HCT116 (cell line): ENCODE measurements around the gene DCAF11. TPM values are rescaled to one million over a fixed set of nuclear protein-coding genes. Genes with fewer than 3 reads are reported as not detected.
A peak's percentile ranks its signal among the peaks of the same experiment; 100 is the strongest.

Experiments used
- ATAC-seq: fragments of 200-7000 bp; cut with Tn5 transposase; 2 replicates; pipeline ENCODE4 v1.9.1; 2020; ENCODE audit warnings: mild to moderate bottlenecking, moderate library complexity
- BruUV-seq: library from RNA; stranded (reverse); fragments of 400-500 nt; replicated peaks from 2 replicates; lab custom pipeline; 2021; lab: Mats Ljungman, UMichigan
- CTCF ChIA-PET: fragments of 300-600 bp; sonication (Branson Sonifier 250); formaldehyde crosslinking; loops from one replicate; lab custom pipeline; 2021; ENCODE audit warnings: antibody characterized with exemption; lab: Charles Lee
- POLR2A ChIA-PET: fragments of 300-600, 350-600 bp; sonication (Branson Sonifier 250); formaldehyde crosslinking; loops from one replicate; lab custom pipeline; 2021; ENCODE audit warnings: antibody characterized with exemption; lab: Charles Lee
- RAD21 ChIA-PET, 2 experiments: fragments of 300-600 bp; sonication (Branson Sonifier 250); formaldehyde crosslinking; loops; one replicate each; lab custom pipeline; 2023; ENCODE audit warnings: low total read pairs in 2 of 2; ENCODE audit not compliant: uncharacterized antibody in 2 of 2, unreplicated experiment in 2 of 2, low non-redundant PET in 1 of 2; lab: Charles Lee
- DNase-seq: peaks from one replicate; pipeline ENCODE4 v3.0.0-alpha.2; 2010; ENCODE audit warnings: low read depth, low spot score
- H2AFZ ChIP-seq: fragments of 200-600 bp; shearing (Covaris generic), sonication (generic); 2 replicates; pipeline ENCODE4 v1.6.1; 2017; ENCODE audit warnings: low read depth, mixed run types, mixed read lengths, antibody characterized with exemption, low read length; ENCODE audit not compliant: poor library complexity, severe bottlenecking
- H3K27ac ChIP-seq: 2 replicates; pipeline ENCODE4 v1.5.1; 2012; ENCODE audit warnings: low read depth, low read length
- H3K27me3 ChIP-seq: fragments of 200-600 bp; sonication (generic); 2 replicates; pipeline ENCODE4 v1.6.1; 2016; ENCODE audit warnings: mixed run types, low read length, mixed read lengths; ENCODE audit not compliant: insufficient read depth
- H3K36me3 ChIP-seq, 2 experiments: fragments of 200-500 bp in 1 of 2; fragments of 200-600 bp in 1 of 2; sonication (Bioruptor generic) in 1 of 2; sonication (generic) in 1 of 2; 2 replicates each; pipeline versions ENCODE4 v1.5.1 to v1.6.1; 2014 to 2016; ENCODE audit warnings: low read length in 2 of 2, inconsistent platforms in 1 of 2, mixed read lengths in 1 of 2, mixed run types in 1 of 2; ENCODE audit not compliant: insufficient read depth in 2 of 2, control insufficient read depth in 1 of 2
- H3K4me1 ChIP-seq, 2 experiments: fragments of 200-600 bp in 1 of 2; sonication (generic) in 1 of 2; 2 replicates each; pipeline versions ENCODE4 v1.5.1 to v1.6.1; 2012 to 2017; ENCODE audit warnings: low read length in 2 of 2, inconsistent platforms in 1 of 2, mild to moderate bottlenecking in 1 of 2, mixed read lengths in 1 of 2, mixed run types in 1 of 2, moderate library complexity in 1 of 2; ENCODE audit not compliant: insufficient read depth in 2 of 2, control insufficient read depth in 1 of 2
- H3K4me2 ChIP-seq: fragments of 200-600 bp; sonication (generic); 2 replicates; pipeline ENCODE4 v1.6.1; 2017; ENCODE audit warnings: mixed run types, low read length, mixed read lengths
- H3K4me3 ChIP-seq, 2 experiments: fragments of 200-600 bp in 1 of 2; sonication (generic) in 1 of 2; replicated peaks in 1 of 2; 2 replicates each; pipeline ENCODE4 v1.5.1; 2011 to 2016; ENCODE audit warnings: low read length in 2 of 2, control low read depth in 1 of 2, low read depth in 1 of 2, mild to moderate bottlenecking in 1 of 2, mixed read lengths in 1 of 2, mixed run types in 1 of 2
- H3K79me2 ChIP-seq: fragments of 200-600 bp; sonication (generic); 2 replicates; pipeline ENCODE4 v1.6.1; 2017; ENCODE audit warnings: mild to moderate bottlenecking, mixed run types, low read length, moderate library complexity, mixed read lengths; ENCODE audit not compliant: insufficient read depth
- H3K9ac ChIP-seq: fragments of 200-600 bp; sonication (generic); 2 replicates; pipeline ENCODE4 v1.6.1; 2016; ENCODE audit warnings: low read length, mixed read lengths
- H3K9me2 ChIP-seq: fragments of 200-600 bp; sonication (generic), shearing (Covaris generic); 2 replicates; pipeline ENCODE4 v1.6.1; 2017; ENCODE audit warnings: mixed run types, mild to moderate bottlenecking, moderate library complexity; ENCODE audit not compliant: insufficient read depth
- H3K9me3 ChIP-seq, 2 experiments: fragments of 200-500 bp in 1 of 2; fragments of 200-600 bp in 1 of 2; sonication (Bioruptor generic) in 1 of 2; sonication (generic) in 1 of 2; 2 replicates each; pipeline ENCODE4 v1.6.1; 2014 to 2017; ENCODE audit warnings: low read length in 2 of 2, mixed read lengths in 2 of 2, inconsistent platforms in 1 of 2, low read depth in 1 of 2, mild to moderate bottlenecking in 1 of 2, mixed run types in 1 of 2, moderate library complexity in 1 of 2; ENCODE audit not compliant: control insufficient read depth in 1 of 2, insufficient read depth in 1 of 2
- H4K20me1 ChIP-seq: fragments of 200-600 bp; sonication (generic), shearing (Covaris generic); 2 replicates; pipeline ENCODE4 v1.6.1; 2017; ENCODE audit warnings: mixed run types, mild to moderate bottlenecking, moderate library complexity; ENCODE audit not compliant: insufficient read depth
- POLR2A ChIP-seq: IDR thresholded peaks from 2 replicates; pipeline ENCODE4 v1.7.0; 2011; ENCODE audit warnings: borderline replicate concordance; ENCODE audit not compliant: insufficient read depth, insufficient read length; ENCODE audit errors: extremely low read depth
- POLR2AphosphoS5 ChIP-seq: IDR thresholded peaks from 2 replicates; pipeline ENCODE4 v1.6.1; 2011; ENCODE audit warnings: mild to moderate bottlenecking, low read depth, low read length, moderate library complexity
- SIN3A ChIP-seq: IDR thresholded peaks from 2 replicates; pipeline ENCODE4 v1.6.1; 2012; ENCODE audit warnings: low read depth
- YY1 ChIP-seq: IDR thresholded peaks from 2 replicates; pipeline ENCODE4 v1.6.1; 2011; ENCODE audit warnings: low read length, low read depth, moderate library complexity, mild to moderate bottlenecking; ENCODE audit not compliant: insufficient replicate concordance; ENCODE audit errors: extremely low read depth
- ZFX ChIP-seq: fragments of 450-650 bp; IDR thresholded peaks from 2 replicates; pipeline ENCODE4 v1.6.1; 2017
- intact Hi-C: fragments of 100-400 bp; cut with micrococcal nuclease; formaldehyde crosslinking; loops from 2 replicates; pipeline ENCODE4 v1.10.0; 2022
- total RNA-seq: library from RNA; stranded (reverse); gene quantifications from one replicate; pipeline ENCODE4 v1.2.1, GENCODE V29; 2021; ENCODE audit not compliant: unreplicated experiment
- TF ChIP-seq, protein P1 (sequence below), 3 experiments: fragments of 200-600 bp in 1 of 3; sonication (generic) in 1 of 3; IDR thresholded peaks in 2 of 3; conservative IDR thresholded peaks in 1 of 3; 2 replicates each; pipeline ENCODE4 v1.5.1; 2012 to 2017; ENCODE audit warnings: low read depth in 2 of 3, low read length in 2 of 3, antibody characterized with exemption in 1 of 3, borderline replicate concordance in 1 of 3, control low read depth in 1 of 3, mild to moderate bottlenecking in 1 of 3, mixed read lengths in 1 of 3, mixed run types in 1 of 3, moderate library complexity in 1 of 3; ENCODE audit not compliant: insufficient read depth in 1 of 3

DCAF11 gene
- total RNA-seq, 1 experiment from 2014 or later = 47.5 TPM

DNA sequence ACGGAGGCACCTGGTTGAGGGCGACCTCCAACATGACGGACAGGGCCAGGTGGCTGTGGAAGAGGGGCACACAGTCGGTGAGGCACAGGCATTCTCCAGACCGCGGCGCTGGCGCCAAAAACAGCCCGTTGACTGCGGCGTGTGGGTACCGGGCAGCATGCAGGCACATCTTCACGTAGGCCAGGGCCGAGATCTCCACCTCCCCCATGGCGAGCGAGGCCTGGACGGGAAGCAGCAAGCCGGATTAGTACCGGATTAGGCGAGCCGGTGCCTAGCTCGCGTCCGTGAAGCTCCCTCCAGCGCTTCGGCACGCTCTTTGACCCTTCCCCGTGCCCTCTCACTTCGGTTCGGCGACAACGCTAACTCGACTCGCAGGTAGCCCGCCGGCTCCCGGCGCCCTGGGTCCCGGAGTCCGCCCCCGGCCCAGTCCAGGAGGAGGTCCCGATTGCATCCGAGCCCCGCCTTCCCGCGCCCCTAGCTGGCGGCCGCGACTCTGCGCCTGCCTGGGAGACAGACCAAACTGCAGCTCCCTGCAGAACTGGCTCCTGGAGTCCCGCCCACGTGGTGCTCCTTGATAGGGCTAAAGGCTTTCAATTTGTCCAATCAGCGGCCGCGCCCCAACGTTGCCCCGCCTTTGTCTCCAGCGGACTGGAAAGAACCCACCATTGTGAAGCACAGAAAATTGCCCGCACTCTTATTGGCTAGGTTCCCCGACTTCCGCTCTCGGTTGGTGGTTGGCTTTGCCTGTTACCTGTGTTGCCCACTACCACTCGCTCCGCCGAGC is 26.7 kb downstream of the DCAF11 start, which contains the start of gene EMC9:
Gene EMC9, minus strand, starts transcription at position 495 of the 784 bp plus-strand sequence. Its CDS starts 287 bp downstream, at position 208.
- H3K4me1 ChIP-seq = peaks cover 26 to 50% of the 10 kb centered on the region in 2 experiments
- H3K9me2 ChIP-seq = no peaks in the 10 kb centered on the region
- ATAC-seq (peak; percentile 88), DNase-seq (peak; percentile 99)
- POLR2A ChIA-PET = interaction anchor here (0.7 to 2.9 kb wide), 9 partner anchors 10 to 54 kb away, joined by 3 to 36 read pairs (median 4); partner anchors contain the start of genes DCAF11, IPO4, IRF9 and NRL
- no peak within 1 kb of the TSS for H2AFZ ChIP-seq
- no peaks in the 10 kb centered on the region for H3K27me3 ChIP-seq
- intact Hi-C loops = no loop called here
- H4K20me1 ChIP-seq = no peaks in the 10 kb centered on the region
- H3K4me3 ChIP-seq = peak within 1 kb of the TSS; percentile 66 to 87
- H3K79me2 ChIP-seq = peaks cover 62% of the 10 kb centered on the region
- H3K9me3 ChIP-seq = no peaks in the 10 kb centered on the region
- BruUV-seq = TSS peak; percentile 48
- TF ChIP-seq POLR2AphosphoS5 = peak; percentile 92
- TF ChIP-seq, protein P1, sequence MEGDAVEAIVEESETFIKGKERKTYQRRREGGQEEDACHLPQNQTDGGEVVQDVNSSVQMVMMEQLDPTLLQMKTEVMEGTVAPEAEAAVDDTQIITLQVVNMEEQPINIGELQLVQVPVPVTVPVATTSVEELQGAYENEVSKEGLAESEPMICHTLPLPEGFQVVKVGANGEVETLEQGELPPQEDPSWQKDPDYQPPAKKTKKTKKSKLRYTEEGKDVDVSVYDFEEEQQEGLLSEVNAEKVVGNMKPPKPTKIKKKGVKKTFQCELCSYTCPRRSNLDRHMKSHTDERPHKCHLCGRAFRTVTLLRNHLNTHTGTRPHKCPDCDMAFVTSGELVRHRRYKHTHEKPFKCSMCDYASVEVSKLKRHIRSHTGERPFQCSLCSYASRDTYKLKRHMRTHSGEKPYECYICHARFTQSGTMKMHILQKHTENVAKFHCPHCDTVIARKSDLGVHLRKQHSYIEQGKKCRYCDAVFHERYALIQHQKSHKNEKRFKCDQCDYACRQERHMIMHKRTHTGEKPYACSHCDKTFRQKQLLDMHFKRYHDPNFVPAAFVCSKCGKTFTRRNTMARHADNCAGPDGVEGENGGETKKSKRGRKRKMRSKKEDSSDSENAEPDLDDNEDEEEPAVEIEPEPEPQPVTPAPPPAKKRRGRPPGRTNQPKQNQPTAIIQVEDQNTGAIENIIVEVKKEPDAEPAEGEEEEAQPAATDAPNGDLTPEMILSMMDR (IDR thresholded peaks at IDR 0.05 in 2 of 3, conservative IDR thresholded peaks at IDR 0.05 in 1 of 3; ENCODE audit: borderline replicate concordance in 1 of 3, insufficient read depth in 1 of 3, low read depth in 2 of 3, low read length in 2 of 3) = peak in 1 of 3 experiments; percentile 62; a peak in 3 of 6 replicates
- peak; percentile 13 for TF ChIP-seq YY1
- TF ChIP-seq ZFX = peak; percentile 93
- no peak for TF ChIP-seq SIN3A
- peak; percentile 96 for TF ChIP-seq POLR2A
- RAD21 ChIA-PET = interaction anchor here in 1 of 2 experiments (1.2 kb wide), 1 partner anchor 27 kb away, joined by 10 read pairs; the partner anchor contains the start of genes DCAF11 and NRL
- peak within 1 kb of the TSS; percentile 80 for H3K9ac ChIP-seq
- H3K4me2 ChIP-seq = peak within 1 kb of the TSS; percentile 91
- H3K27ac ChIP-seq = peak within 1 kb of the TSS; percentile 91
- H3K36me3 ChIP-seq = peaks cover 23 to 28% of the 10 kb centered on the region in 2 experiments
- CTCF ChIA-PET = interaction anchor here (1.0 to 1.6 kb wide), 4 partner anchors 19 to 83 kb away, joined by 4 to 11 read pairs (median 8); partner anchors contain the start of genes DCAF11, IRF9 and NRL
